Activated CD8-positive, alpha-beta memory T cell treated with anti-CD3 and anti-CD28 coated beads for 1 hour (primary cell): ENCODE data around the gene RNF6.
A peak's percentile ranks its signal among the peaks of the same experiment; 100 is the strongest.

Experiments used
- DNase-seq, 2 donors: peaks; one replicate each; pipeline ENCODE4 v3.0.0-alpha.2; 2020; ENCODE audit warnings: low read depth in 1 of 2; ENCODE audit errors: extremely low read depth in 1 of 2

Gene RNF6

DNA sequence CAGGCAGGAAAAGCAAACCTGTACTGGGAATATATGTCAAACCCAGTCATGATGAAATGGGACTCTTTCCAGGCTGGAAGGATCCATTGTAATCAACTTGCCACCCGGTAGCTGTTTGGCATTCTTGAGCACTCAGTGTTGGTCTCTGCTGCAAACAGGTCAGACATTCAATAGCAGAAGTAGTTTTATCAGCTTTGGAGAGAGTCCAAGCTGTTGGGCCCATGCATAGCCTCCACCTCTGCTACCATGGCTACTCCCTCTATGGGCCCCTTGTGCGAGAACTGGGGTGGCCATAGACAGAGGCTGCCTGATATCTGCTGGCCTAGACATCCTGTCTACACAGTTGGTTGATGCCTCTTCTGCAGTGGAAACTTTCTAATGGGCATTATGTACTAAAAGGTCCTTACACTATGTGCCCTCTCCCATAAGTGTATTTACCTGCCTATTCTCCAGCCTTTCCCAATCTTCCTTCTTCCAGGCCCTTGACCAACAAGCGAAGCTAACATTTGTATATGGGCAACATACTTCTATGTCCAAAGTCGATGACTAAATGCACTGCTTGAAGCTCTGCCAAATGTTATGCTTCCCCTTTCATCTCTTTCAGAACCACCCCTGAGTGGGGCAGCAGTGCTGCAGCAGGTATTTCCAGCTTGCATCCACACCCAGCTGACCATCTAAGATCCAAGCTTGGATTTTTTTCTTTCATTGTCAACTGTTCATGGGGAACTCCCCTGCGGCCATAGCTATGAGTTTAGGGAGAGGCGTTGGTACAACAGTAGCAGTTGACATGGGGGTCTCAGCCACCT, 5.3 kb upstream of the RNF6 start:
- DNase-seq: no peak

DNA sequence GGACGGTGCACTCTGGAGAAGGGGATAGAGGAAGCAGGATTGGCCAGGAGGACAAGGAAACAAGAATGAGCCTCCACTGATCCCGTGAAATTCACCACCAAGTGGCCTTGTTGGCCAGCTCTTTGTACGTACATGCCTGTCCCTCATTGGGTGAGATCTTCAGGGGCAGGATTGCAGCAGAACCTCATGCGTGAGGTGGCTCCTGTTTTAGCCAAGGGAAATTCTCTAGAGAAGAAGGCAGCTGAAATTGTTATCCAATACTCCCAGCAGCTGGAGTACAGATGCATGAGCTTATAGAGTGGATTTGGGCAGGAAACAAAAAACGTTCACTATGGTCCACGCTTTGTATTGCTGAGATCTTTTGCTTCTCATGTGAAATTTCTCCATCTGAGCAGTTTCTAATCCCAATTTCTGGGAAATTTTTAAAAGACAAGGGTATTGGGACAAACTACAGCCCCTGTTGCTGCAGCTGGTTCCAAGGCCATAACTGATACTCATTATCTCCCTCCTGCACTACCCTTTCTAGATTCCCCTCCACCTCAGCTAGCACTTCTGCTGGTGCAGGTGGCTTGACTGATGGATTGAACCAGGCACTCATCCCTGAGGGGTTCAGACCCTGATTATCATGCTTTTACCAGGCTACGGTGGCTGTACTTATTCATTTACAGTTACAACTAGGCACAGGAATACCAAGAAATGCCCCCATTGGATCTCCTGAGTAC, 3.9 kb upstream of the RNF6 start:
- no peak for DNase-seq

DNA sequence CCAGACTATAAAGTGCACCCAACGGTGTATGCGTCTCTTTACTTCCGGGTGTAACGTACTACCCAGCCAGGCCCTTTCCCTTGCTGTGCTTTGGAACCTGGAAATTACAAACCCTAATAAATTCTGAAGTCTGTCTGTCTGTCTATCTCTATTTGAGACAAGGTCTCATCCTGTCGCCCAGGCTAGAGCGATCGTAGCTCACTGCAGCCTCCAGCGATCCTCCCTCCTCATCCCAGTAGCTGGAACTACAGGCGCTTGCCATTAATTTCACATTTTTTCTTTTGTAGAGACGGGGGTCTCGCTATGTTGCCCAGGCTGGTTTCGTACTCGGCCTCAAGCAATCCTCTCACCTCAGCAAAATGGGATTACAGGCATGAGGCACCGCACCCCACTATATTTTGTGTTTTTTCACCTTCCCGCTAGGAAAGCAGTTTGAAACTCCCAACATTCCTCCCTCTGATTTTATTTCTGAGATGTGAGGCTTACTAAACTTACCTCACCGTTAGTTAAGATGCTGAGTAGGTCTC, 469 bp upstream of the RNF6 start:
- DNase-seq: no peak

DNA sequence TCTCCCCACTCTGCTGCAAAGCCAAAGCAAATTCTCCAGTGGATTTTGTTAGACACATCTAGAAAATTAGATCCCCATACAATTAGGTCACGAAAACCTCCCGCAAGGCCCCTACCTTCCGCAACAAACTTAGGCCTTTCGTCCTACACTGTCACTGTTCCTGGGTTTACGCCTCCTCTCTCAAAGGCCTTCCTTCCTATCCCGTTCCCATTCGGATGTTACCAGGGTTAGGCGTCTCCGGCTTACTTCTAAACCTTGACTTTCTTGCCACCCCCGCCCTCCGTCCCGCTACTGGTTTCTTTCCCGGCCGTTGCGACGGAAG, 754 bp downstream of the RNF6 start:
- no peak for DNase-seq

DNA sequence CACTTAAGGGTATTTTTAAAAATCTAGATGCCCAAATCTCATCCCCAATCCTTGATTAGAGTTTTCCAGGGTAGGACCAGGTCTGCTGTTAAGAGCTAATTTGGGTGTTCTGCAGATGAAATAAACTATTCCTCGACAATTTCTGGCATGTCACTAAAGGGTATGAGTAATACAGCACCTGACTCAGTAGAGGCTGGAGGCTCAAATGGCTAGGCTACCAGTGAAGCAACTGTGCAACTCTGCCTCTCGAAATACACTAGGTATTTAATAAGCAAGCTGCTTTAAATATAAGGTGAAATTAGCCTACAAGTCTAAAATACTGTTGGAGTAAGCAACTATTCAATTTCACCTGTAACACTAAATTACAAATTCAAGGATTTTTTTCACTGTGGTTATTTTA, 1.5 kb downstream of the RNF6 start:
- DNase-seq: no peak

DNA sequence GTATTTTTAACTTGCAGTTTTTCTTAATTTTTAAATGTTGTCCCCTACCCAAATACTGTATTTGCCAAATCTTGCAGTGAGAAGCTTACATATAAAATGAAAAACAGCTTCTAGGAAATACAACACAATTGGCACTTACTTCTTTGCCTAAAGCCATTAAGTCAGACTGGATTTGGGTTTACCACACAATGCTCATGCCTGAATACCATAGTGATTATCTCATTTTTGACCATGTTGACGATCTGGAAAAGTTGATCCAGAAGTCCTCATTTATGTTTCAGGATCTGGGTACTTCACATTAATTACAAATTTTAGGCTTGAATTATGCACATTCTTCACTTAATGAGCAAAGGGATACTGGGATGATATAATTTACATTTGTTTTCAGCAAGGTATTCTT, 2.4 kb downstream of the RNF6 start:
- DNase-seq: no peak

DNA sequence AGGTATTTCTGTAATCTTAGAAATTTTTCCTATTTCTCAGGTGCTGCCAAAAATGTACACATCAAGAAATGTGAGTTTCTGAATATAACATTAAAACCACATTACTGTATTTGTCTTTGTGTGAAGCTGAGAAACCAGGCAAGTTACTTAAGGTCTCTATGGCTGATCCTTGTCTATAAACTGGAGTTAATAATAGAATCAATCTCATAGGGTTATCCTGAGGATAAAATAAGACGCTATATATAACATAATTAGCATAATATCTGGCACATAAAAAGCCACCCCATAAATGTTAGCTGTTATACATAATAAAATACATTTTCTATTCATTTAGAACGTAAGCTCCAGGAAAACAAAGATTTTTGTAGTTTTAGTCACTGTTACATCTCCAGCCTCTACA, 6.1 kb downstream of the RNF6 start:
- DNase-seq: no peak

DNA sequence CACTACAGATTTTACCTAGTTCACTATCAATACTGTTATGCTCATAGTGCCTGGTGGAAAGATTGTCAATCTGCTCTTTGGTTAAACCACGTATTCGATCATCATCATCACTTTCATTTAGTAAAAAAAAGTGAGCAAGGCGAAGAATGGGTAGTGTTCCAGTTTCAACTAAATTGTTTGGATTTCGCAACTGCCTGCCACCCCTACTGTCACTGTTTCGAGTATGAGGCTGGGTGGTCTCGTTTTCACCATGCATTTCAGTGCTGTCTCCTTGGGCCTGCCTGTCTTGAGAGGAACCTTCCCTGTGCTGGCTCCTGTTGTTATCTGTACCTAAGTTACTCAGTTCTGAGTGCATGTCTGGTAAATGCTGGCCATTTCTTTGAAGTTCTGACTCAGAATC, 8.1 kb downstream of the RNF6 start:
- DNase-seq: no peak

DNA sequence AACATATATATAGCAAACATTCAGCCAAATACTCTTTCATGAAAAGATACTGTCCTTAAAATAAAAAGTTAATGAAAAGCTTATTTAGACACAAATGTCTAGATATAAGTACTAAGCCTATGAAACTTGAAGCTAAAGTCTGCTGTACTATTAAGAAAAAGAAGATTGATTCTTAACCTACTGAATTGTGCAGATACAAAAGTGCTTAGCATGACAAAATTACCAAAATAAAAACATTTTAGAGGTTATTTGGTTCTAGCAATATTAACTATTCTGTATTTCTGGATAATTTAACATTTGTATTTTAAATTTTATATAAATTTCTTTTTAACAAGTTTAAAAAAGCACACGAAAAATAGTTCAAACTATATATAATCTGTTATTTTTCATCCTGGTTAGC, 8.8 kb downstream of the RNF6 start:
- DNase-seq: no peak

DNA sequence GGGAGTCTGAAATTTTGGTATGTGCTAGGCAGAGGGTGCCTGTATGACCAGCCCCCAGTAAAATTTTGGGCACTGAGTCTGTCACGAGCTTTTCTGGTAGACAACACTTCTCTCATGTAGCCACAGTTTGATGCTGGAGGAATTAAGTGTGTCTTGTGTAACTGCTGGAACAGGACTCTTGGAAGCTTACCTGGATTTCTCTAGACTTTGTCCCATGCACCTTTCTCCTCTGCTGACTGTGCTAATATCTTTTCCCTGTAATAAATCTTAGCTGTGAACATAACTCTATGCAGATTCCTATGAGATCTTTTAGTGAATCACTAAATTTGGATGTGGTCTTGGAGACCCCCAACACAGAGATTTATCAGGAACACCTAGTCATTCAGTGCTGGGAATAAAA, 13.8 kb downstream of the RNF6 start:
- no peak for DNase-seq

DNA sequence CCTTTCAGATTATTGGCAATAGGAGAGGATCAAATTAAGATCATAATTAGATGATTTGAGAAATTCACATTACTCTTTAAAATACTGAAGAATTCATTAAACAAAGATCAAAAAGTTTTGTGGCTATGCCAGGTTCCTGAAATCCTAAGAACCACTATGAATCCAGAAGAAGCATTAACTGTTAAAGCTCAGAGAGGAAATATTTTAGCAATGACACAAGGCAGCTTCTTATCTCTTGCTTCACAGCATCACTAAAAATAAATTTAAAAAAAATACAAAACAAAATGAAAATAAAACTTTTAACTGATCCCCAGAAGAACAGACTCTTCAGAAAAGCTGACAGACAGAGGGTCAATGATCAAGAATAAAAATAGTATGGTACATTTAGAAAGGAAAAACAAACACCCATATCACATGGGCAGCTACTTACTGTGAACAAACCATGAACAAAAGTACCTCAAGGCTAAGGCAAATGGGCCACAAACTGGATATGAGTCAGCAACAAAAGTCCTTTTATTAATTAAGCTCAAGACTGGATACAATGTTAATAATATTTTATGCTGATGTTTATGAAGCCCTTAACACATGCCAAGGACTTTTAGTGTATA, 19.6 kb downstream of the RNF6 start:
- no peak for DNase-seq

DNA sequence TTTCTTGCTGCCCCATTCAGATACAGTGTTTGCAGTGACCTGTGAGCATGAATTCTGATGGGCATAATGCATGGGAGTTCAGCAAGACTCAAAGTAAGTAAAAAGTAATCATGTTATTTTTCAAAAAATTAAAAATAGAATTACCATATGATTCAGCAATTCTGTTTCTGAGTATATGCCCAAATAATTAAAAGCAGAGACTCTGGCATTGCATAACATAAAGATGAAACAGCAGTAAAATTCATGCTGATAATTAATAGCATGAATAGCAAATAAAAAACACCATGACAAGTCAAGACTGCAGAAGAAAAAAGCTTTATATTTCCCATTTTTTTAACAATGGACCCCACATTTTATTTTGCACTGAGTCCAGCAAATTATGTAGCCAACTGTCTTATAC, 21.3 kb downstream of the RNF6 start:
- DNase-seq: no peak

DNA sequence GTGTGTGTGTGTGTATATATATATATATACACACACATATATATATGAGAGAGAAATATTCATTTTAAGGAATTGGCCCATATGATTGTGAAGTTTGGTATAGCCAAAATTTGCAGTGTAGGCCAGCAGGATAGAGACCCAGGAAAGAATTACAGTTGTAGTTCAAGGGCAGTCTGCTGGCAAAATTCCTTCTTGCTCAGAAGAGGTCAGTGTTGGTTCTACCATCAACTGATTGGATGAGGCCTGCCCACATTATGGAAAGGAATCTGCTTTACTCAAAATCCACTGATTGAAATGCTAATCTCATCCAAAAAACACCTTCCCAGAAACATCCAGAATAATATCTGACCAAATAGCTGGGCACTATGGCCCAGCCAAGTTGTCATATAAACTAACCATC, 24.0 kb downstream of the RNF6 start:
- DNase-seq: no peak

DNA sequence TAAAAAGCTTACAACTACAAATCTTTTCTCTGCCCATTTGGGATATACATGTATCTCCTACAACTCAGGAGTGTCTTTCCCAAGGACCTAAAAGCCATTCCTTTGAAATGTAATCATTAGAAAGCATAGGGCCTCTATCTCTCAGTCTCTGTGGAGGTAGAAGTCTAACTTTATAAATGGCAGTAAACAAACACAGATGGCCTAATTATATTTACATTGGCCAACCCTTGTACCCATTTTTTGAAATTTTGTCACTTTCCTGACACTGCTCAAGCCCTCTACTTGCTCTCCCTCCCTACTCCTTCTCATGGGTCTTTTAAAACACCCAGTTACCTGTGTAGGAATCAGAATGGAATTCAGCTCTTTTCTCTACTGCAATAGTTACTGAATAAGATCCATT, 24.8 kb downstream of the RNF6 start:
- no peak for DNase-seq

DNA sequence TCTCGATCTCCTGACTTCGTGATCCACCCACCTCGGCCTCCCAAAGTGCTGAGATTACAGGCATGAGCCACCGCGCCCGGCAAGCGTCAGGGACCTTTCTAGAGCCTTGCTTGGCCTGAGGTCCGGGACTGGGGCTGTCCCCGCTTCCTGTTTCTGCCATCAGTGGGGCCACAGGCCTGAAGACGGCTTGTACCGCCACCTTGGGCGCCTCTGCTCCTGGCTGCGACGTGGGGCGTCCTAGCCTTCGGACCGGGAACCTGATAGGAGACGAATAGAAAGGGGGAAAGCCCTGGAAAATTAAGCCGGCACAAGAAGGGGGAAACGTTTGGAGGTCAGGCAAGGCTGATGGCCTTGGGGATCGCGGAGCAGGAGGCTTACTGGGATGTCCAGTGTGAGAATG, 35.1 kb downstream of the RNF6 start:
- DNase-seq: no peak

DNA sequence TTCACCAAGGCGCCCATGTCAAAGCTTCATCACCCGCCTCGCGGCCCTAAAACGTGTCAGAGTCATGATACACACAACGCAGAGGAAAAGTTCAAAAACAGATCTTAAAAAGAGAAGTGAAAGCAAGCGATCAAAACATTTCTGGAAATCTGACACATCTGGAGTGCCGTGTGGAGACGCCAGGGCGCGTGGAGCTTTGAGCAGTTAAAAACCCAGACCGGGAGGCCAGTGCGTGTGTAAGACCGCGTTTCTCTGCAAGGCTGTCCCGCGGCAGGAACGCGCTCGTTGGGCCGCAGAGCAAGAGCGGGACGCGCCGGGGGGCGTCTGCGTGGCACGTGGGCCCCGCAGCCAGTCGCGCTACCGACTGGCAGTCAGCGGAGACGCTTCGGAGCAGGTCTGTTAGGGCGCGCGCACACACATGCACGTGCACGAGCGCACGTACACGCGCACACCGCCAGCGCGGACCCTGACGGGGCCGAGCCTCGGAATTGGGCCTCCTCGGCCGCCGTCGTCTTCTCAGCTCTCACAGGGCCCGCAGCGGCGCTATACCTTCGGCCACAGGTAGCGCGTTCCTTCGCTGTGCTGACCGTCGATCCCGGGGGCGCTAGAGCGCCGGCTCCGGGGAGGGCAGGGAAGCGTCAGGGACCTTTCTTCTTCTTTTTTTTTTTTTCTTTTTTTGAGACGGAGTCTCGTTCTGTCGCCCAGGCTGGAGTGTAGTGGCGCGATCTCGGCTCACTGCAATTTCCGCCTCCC, 35.8 kb downstream of the RNF6 start:
- DNase-seq: peak; percentile 68 to 83

DNA sequence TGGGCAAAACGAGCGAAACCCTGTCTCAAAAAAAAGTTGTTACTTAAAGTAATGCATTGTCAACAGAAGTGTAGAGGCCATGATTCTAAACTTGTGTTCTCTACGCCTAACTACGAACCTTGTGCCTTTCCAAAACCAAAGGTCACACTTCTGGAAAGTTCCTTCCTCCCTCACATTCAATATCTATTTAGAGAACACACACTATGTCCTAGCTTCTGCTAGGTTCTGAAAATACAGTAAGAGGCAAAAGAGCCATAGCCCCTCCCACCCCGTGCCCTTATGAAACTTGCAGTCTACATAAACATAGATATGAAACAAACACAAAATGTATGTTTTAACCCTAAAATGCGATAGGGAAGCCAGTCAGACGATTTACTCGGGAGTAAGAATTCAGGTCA, 36.4 kb downstream of the RNF6 start:
- DNase-seq: no peak

DNA sequence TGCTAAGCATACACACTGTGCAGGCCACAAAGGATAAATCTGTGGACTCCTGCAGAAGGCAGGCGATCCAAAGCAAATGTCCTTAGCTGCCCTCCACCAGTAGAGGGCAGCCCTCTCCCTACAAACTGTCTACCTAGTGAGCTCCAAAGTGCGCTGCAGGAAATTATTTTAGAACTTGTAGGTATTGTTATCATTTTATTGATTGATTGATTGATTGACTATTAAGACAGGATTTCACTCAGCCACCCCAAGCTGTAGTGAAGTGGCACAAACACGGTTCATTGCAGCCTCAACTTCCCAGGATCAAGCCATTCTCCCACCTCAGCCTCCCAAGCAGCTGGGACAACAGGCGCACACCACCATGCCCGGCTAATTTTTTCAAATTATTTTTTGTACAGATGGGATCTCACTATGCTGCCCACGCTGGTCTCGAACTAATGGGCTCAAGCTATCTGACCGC, 37.3 kb downstream of the RNF6 start:
- DNase-seq: peak; percentile 32 to 36

DNA sequence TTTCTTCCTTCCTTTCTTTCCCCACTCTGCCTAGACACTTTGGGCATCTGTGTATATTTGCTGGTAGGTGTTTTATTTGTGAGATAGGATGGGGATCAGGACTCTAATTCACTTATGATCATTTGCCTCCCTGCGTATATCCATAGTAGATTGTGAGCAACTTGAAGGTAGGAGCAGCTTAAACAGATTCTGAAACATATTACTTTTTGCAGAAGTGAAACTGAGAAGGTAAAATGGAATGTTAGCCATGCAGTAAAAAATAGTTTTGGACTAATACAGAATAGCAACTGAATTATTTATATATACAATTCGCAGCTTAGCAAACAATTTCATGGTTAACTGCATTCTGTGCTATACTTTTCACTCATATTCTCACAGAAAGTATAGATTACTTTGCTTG, 38.7 kb downstream of the RNF6 start:
- DNase-seq: no peak

DNA sequence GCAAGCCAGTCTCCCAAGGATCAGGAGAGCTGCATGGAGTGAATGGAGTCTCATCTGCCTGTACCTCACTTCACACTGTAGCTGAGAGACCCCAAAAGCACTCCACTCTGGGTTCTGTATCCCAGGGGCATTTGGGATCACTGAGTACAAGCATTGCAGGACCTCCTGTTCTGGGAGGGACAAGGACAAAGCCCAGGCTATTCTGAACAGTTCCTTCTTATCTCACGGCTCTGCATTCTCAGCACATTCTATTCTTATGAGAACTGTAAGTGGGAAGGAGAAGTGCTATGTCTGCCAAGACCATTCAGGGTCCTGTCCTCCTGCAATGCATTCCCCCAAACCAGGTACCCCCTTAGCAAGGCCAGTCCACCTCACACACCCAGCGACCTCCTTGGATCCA, 42.8 kb downstream of the RNF6 start:
- DNase-seq: no peak

DNA sequence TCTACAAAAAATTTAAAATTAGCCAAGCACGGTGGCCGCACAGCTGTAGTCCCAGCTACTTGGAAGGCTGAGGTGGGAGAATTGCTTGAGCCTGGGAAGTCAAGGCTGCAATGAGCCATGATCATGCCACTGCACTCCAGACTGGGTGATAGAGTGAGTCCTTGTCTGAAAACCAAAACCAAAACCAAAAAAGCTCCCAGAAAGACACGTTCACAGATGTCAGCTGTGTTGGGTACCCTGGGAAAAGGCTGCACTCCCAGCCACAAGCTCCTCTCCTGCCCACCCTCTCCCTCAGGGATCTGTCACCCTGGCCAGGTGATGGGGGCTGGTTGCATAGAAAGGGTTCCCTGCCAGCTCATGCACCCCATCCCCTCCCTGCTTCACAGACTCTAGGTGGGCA, 53.3 kb downstream of the RNF6 start:
- DNase-seq: no peak
